NCI-H526 treated with DMSO at 0.1 percent for 48 hours (cell line): ENCODE data around the gene BDH1.
"Not testable (repeated sequence)": the region's sequence is repeated elsewhere in the genome, so short reads cannot be mapped to it uniquely, and the experiment has no call there.

ENCODE experiments used
- DNase-seq: peaks from one replicate; lab custom pipeline; 2025; lab: John Stamatoyannopoulos, UW

The BDH1 gene, protein sequence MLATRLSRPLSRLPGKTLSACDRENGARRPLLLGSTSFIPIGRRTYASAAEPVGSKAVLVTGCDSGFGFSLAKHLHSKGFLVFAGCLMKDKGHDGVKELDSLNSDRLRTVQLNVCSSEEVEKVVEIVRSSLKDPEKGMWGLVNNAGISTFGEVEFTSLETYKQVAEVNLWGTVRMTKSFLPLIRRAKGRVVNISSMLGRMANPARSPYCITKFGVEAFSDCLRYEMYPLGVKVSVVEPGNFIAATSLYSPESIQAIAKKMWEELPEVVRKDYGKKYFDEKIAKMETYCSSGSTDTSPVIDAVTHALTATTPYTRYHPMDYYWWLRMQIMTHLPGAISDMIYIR

DNA sequence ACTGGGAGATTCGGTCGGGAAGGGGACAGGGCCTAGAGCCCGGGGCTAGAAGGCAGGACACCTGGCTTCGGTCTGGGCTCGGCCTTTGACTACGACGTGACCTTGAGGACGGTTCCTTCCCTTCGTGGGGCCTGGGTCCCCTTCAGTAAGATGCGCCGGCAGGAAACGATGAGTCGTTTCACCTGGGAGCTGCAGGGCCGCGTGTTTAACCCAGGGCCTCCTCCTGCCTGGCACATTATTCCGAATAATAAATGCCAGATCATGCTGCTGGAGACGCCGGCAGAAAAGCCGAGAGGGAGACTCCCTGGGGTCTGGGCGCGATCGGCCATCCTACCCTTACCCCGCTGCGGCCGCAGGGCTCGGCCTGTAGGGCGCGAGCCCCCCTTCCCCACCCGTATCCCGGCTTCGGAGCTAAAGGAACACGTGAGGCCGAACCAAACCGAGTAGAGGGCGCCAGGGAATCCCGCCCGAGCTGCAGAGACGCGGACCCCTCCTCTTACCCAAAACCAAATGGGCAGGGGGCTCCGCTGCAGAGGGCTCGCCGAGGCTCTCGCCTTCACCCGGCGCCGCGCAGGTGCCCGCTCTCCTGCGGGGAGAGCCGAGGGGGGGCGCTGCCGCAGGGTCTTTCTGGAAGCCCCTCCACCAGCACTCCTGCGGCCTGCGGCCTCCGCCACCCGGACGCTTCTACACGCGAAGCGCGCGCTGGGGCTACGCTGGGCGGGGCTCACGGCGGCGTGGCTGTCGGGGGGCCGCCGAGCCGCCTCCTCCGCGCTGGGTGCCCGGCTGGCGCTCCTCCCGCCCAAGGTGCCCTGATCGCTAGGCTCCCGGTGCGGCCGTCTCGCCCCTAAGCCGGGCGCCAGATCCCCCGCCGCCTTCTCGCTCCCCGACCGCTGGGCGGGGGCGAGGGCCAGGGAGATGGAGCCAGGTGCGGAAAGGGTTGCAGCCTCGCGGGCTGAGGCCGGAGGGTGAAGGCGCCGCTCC, at the start of gene BDH1:
TSS of gene BDH1 (minus strand) at position 688 of the 981 bp plus-strand sequence. CDS start 9,525 bp downstream, outside the sequence.
- DNase-seq = peak; percentile 66

DNA sequence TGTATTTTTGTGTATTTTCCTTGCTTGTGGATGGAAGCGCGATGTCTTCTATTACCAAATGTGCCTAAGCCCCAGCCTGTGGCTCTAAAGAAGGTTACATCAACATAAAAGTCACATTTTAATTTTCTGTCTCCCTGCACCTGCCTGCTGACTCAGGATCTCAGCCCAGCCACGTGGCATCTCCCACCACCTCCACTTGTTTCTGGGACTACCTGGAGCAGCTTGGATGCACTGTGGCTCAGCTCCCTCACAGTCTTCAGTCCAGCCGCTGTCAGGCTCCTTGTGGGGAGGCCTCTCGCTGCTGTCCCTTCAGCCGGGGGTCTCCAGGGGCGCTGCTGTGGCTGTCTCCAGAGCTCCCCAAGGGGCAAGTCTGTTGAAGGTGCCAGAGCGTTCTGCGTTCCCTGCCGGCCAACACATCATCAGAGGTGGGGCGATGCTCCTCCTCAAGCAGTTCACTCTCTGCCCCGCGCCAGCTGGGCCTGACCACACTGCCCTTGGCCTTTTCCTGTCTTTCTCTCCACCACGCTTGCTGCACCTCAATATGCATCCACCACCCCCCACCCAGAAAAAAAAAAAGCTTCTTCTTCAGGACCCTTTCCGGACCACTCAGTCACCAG, 47.7 kb upstream of the BDH1 start:
- no peak for DNase-seq

DNA sequence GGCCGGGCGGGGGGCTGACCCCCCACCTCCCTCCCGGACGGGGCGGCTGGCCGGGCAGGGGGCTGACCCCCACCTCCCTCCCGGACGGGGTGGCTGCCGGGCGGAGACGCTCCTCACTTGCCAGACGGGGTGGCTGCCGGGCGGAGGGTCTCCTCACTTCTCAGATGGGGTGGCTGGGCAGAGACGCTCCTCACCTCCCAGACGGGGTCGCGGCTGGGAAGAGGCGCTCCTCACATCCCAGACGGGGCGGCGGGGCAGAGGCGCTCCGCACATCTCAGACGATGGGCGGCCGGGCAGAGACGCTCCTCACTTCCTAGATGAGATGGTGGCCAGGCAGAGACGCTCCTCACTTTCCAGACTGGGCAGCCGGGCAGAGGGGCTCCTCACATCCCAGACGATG, 46.6 kb upstream of the BDH1 start:
- not testable (repeated sequence) for DNase-seq

DNA sequence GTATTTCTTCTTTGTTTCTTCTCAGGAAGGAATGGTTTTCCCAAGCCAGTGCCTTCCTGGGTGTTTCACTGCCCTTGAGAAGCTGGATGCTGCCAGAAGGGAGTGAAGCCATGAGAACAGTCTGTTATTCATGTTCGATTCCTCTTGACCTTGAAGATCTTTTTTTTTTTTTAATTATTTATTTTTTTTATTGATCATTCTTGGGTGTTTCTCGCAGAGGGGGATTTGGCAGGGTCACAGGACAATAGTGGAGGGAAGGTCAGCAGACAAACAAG, 45.7 kb upstream of the BDH1 start:
- DNase-seq = not testable (repeated sequence)

DNA sequence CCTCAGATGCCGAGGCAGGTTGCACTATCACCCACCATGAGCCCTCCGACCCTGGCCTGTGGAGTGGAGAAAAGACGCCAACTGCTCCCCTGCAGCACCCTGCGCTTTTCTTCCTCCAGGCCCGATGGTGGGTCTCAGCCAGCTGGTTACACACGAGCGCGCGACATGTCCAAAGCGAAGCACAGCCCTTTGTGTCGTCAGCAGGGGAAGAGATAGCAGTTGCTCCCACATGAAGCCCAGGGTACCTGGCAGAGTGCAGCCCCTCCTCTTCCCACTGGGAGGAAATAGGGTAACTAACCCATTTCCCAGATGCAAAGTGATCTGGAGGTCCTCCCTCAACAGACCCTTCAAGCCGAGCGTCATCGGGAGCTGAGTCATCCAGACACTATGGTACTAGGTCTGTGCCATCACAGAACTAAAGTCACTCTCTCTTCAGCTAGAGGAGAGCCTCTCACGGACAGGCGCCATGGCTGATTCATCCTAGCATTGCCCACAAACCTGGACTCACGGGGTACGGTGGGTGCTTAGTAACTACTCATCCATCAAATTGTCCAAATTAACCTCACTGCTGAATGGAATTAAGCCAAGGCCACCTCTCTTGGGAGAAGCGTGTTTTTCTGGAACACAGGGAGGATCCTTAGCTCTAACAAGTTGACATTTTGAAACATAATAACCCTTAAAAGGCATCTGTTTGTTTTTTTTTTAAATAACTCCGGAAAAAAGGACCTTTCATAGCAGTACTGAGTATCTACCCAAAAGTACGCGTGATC, 45.2 kb upstream of the BDH1 start:
- DNase-seq = no peak

DNA sequence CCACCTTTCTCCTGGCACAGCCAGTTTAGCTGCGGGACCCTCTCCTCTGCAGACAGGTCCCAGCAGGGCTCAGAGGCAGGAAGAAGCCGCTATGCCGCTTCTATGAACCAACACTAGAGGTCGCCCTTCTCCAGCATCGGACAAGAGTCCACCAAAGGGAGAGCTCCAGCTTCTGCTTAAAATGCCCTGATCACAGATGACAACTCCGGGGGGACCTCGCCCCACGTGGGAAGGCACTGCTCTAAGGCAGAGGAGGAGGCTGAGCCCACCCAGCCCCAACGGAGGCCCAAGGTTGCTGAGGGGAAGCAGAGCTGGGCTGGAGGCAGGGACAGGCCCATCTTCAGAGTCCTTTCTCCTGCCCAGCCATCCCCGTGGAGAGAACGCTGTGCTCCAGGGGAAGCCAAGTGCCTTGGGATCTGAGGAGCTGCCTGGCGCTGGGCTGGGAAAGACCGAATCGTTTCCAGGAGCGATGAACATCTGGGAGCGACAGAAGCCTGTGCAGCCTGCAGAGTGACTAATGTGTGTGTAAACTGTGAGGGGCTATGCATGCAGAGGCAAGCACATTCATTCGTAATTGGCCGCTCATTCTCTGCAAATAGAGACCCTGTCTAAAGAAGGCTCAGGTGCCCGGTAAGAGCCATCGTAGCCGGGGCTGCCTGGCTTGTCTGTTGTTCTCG, 43.5 kb upstream of the BDH1 start:
- no peak for DNase-seq

DNA sequence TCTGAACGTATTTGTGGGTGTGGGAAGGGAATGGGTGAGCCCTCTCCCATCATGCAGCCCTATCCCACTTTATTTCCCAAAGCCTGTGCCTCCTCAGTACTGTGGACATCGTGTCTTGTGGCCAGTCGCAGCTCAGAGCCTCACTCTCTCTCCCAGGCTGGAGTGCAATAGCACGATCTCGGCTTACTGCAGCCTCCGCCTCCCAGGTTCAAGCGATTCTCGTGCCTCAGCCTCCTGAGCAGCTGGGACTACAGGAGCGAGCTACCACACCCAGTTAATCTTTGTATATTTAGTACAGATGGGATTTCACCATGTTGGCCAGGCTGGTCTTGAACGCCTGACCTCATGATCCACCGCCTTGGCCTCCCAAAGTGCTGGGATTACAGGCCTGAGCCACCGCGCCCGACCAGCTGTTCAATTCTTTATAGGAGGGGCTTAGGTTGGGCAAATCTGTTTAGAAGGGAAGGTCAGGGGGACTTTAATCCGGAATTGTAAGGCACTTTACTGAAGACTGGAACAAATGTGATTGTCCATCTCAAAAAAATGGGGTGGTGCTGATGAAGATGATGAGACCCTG, 42.7 kb upstream of the BDH1 start:
- no peak for DNase-seq

DNA sequence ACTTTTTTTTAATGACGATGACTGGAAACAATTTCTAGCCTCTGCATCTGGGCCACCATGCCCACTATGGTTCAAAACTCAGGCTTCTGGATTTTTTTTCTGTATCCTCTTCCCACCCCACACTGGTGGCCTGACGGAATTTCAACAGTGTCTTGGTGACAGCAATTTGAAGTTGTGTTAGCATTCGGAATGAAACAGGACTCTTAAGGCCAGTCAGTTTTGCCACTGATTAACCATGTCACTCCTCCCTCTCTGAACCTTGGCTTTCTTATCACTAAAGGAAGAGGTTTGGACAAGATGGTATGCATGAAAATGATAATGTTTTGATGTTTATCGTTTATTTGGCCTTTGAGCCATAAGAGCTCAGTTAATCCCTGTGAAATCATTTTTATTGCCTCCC, 41.6 kb upstream of the BDH1 start:
- no peak for DNase-seq

DNA sequence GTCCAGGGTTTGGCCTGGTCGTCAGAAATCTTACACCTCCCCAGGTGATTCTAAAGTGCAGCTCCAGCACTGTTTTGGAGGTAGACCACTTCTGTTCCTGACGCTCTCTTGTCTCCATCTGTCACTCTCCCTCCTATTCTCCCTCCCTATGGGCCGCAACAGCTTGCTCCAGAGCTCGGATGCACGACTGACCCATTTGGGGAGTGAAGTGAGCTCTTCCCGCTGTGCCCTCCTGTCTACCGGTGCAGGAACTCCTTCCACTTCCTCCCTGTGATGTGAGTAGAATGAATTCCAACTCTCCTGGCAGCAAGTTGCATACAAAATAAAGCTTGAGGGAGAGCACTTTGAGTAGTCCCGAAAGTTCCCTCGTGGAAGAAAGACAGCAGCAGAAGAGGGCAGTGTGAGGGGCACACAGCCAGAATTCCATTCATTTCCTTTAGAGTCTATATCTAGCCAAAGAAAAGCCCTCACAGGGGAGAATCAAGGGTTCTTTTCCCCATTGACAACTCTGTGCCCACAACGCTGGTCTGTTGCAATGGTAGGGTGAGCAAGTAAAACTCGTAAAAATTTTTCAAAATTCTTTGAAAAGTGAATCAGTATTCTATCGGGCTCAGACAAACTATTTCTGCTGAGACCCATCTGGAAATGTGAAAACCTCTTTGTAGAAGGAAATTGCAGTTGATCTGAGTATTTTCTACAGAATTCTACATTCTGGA, 39.9 kb upstream of the BDH1 start:
- no peak for DNase-seq

DNA sequence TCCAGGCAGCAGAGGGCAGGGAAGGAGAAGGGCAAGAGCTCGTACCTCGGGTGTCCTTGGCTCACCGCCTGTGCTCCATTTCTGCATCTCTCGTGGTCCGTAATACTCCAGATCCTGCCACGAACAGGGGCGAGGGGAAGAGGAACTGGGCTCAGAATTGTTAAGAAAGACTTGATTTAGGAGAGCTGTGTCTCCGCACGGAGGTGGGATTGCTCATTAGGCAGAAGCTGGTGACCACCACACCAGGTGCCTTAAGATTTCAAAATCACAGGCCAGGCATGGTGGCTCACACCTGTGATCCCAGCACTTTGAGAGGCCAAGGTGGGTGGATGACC, 37.2 kb upstream of the BDH1 start:
- no peak for DNase-seq

DNA sequence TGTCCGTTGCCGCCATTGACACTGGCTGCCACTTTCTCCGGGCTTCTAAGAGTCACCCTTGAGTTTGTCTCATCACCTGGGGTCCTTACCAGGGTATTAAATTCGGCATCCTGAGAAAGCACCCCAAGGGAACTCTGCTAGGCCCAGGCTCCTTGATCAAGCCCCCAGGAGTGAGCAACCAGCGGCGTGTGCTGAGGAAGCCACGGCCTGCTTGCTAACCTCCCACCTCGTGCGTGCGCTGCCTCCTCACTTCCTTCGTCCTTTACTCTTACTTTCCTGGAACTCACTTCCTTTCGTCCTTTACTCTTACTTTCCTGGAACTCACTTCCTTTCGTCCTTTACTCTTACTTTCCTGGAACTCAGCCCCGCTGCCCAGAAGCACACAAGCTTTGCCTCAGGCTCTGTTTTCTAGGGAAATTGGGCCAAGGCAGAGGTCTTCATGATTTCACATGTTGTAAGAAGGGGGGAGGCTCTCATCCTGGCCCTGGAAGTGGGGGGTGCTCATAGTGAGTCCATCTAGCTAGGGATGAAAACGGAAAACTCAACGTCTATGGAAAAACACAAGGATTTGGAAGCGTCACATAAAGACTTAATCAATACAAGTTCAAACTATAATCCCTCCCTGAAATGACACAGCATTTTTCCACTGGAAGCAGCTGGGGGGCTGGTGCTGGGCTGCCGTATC, 36.7 kb upstream of the BDH1 start:
- no peak for DNase-seq

DNA sequence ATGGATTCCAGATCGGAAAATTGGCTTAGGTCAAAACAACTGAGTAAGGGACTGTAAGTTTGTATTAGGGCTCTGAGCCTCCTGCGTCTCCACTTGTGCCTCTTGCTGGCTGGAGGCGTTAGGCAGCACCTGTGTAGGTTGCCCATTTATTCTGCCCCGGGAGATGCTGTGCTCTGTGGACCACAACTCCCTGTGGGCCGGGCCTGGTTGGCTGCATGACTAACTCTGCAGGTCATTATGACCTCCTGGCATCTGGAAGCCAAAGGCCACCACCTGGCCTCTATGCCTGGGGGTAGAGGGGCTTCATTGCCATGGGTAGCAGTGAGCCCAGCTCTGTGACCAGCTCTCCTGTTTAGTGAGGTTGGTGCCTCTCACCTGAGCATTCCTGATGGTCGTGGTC, 36.0 kb upstream of the BDH1 start:
- no peak for DNase-seq

DNA sequence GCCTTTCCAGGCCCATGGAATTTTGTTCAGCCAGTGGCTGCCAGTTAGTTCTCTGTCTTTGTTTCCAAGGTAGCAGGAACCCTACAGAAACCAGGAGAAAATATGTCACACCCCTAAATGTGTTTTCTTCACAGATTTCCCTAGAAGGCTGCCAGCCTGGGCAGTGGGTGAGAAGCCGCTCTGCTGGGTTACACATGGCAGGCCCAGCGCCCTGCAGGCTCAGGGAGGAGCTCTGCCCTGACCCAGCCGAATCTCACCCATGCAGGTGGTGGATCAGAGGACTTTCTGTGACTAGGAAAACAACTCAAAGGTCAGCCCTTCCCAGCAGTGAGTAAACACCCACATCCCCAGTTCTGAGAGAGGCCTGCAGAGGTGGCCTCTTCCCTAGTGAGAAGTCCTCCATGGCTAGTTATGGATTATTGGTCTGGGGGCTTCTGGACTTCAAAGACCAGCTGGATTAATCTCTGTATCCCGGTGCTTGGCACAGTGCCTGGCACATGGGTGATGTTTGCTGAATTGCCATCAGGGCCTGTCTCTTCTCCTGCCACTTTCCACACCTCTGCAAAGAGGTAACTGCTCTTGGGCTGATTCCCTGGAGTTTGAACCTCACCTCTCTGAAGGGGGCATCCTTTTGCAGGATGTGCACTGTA, 34.7 kb upstream of the BDH1 start:
- DNase-seq = no peak

DNA sequence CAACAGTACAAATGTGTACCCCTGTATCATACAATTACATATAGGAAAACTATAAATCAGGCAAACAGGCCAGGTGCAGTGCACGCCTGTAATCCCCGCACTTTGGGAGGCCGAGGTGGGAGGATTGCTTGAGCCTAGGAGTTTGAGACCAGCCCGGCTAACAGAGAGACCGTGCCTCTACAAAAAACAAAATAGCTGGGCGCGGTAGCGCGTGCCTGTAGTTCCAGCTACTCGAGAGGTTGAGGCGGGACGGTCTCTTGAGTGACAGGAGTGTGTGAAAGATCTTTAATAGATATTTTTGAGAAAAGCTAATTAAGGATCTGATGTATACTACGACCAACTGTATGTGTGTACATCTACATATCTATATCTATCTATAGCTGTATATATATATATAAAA, 33.8 kb upstream of the BDH1 start:
- DNase-seq = no peak

DNA sequence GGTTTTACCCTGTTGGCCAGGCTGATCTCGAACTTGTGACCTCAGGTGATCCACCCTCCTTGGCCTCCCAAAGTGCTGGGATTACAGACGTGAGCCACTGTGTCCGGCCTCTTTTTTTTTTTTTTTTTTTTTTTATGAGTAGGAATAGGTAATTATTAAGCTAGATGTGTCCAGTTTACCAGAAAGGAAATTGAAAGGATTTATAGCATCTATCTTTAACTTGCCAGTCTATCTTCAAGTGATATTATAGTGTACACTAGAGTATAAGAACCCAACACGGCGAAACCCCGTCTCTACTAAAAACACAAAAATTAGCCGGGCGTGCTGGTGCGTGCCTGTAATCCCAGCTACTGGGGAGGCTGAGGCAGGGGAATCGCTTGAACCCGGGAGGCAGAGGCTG, 31.0 kb upstream of the BDH1 start:
- not testable (repeated sequence) for DNase-seq

DNA sequence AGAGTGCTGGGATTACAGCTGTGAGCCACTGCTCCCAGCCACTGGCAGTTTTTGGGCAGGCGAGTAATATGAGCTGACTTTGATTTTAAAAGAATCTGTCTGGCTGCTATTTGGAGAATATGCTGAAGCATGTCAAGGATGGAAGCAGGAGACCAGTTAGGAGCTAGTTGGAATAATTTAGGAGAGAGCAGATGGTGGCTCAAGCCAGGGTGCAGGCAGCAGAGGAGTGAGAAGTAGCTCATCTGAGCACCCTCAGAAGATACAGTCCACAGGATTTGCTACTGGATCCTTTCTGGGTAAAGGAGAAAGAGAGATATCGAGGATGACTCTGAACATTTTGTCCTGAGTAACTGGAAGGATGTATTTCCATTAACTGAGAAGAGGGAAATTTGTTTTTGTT, 30.4 kb upstream of the BDH1 start:
- DNase-seq = no peak

DNA sequence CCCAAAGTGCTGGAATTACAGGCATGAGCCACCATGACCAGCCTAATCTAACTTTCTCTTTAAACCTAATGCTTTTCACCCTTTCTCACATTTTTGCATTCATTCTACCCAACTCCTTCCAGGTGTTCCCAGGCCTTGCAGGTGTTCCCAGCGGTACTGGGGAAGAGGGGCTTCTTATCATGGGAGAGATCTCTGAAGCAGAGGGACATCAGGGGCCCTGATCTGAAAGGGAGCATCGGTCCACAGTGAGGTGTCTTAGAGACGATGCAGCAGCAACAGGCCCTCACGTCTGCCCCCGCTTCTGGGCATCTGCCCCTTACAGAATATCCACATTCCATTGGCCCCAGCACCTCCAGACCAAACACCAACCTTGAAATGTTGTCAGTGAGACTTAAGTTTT, 29.0 kb upstream of the BDH1 start:
- DNase-seq = no peak

DNA sequence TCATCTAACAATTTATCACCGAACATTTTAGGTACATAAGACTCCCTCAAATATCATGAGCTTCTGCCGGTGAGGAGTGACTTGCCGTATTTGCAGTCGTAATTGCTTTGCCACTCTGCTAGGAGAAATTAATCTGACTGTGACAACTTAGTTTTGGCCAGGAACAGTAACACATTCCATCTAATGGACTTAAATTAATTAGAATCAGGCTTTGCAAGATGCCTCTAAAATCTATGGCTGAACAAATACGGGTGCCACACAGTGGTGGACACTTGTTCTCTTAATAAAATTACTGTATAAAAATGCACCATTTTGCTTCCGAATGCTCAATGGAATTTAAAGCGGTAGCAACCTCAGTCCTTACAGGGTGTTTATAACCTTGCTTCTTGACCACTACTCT, 27.6 kb upstream of the BDH1 start:
- no peak for DNase-seq

DNA sequence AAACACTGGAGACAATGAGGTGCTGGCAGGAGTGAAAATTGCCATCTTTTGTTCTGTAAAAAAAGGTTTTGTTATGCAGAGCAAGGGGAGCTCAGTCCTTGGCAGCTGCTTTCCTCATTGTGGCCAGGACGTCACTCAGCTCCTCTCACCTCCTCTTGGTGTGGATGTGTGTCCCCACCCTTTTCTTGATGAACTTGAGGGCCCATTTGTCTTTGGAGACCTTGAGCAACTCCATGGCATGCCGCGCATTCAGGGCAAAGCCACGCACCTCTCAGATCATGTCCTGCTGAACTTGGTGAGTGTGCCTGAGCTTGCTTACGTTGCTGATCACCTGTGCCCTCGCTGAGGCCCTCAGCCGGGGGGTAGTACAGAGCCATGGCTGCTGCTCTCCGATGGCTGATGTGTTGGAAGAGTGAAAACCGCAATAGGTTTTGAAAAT, 24.5 kb upstream of the BDH1 start:
- DNase-seq = no peak

DNA sequence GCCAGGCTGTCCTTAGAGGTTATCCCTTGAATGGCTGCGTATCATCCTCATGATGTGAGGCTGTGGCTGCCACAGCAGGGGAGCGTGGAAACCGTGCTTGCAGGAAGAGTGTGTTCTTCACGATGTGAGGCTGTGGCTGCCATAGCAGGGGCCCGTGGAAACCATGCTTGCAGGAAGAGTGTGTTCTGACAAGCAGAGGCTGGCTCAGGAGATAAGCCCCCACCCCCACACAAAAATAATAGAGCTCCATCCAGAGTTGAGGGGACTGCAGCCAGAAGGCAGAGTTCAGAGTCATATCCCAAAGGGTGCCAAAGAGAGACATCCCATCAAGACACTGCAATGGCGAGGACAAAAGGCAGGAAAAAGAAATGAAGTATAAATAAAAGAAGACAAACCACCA, 22.6 kb upstream of the BDH1 start:
- DNase-seq = no peak
